Chondrocyte (in vitro differentiated cells): ENCODE results near the gene SHANK3. TPM values are rescaled to one million over a fixed set of nuclear protein-coding genes. Genes with fewer than 3 reads are reported as not detected.

Experiments used
- DNase-seq: peaks from one replicate; pipeline ENCODE4 v3.0.0; 2021; ENCODE audit warnings: mixed read lengths, low spot score
- H3K27ac Mint-ChIP-seq: one replicate; pipeline ENCODE4 v1.8.0; 2021; ENCODE audit warnings: mild to moderate bottlenecking, moderate library complexity, mixed read lengths; ENCODE audit not compliant: unreplicated experiment
- H3K27me3 Mint-ChIP-seq: 2 replicates; pipeline ENCODE4 v1.8.0; 2021; ENCODE audit warnings: low read depth, mixed read lengths
- H3K36me3 Mint-ChIP-seq: 2 replicates; pipeline ENCODE4 v1.8.0; 2021; ENCODE audit warnings: low read depth, mixed read lengths
- H3K4me1 Mint-ChIP-seq: 2 replicates; pipeline ENCODE4 v1.8.0; 2021; ENCODE audit warnings: low read depth, mild to moderate bottlenecking, mixed read lengths
- H3K4me3 Mint-ChIP-seq: one replicate; pipeline ENCODE4 v1.8.0; 2021; ENCODE audit warnings: mild to moderate bottlenecking, moderate library complexity, mixed read lengths; ENCODE audit not compliant: unreplicated experiment
- H3K9me3 Mint-ChIP-seq: 2 replicates; pipeline ENCODE4 v1.8.0; 2021; ENCODE audit warnings: low read depth, mixed read lengths
- CTCF ChIP-seq: fragments of 200-600 bp; sonication (generic); IDR thresholded peaks from 2 replicates; pipeline ENCODE4 v1.5.0; 2021; ENCODE audit warnings: antibody characterized with exemption, mild to moderate bottlenecking, moderate library complexity
- total RNA-seq: library from RNA; stranded (reverse); gene quantifications from 3 replicates; pipeline ENCODE4 v1.2.1, GENCODE V29; 2021

SHANK3 gene
- total RNA-seq, 1 donor from 2014 or later, result 7.0 TPM

- DNase-seq, result peak; percentile 42
- Mint-ChIP-seq H3K9me3 (no peaks in the 10 kb centered on the region), H3K4me1 (peaks cover 8% of the 10 kb centered on the region), H3K27ac (no peak overlapping the region), H3K36me3 (peaks cover 2% of the 10 kb centered on the region), H3K27me3 (no peaks in the 10 kb centered on the region), H3K4me3 (no peak overlapping the region)
- no peak for TF ChIP-seq CTCF
These were observed 29.0 kb downstream of the SHANK3 start for GRCh38 chr22:50701428-50702154.

GRCh38 chr22:50702261-50702671, 29.6 kb downstream of the SHANK3 start:
- Mint-ChIP-seq H3K4me3 (no peak overlapping the region), H3K27ac (no peak overlapping the region), H3K9me3 (no peaks in the 10 kb centered on the region), H3K27me3 (no peaks in the 10 kb centered on the region), H3K36me3 (peaks cover 2% of the 10 kb centered on the region), H3K4me1 (peaks cover 8% of the 10 kb centered on the region)
- no peak for TF ChIP-seq CTCF
- peak; percentile 67 for DNase-seq

- H3K9me3 Mint-ChIP-seq, result no peaks in the 10 kb centered on the region
- no peak overlapping the region for H3K27ac Mint-ChIP-seq
- H3K36me3 Mint-ChIP-seq, result peaks cover 2% of the 10 kb centered on the region
- H3K4me3 Mint-ChIP-seq, result no peak overlapping the region
- peak; percentile 81 for DNase-seq
- TF ChIP-seq CTCF, result no peak
- H3K4me1 Mint-ChIP-seq, result peaks cover 4% of the 10 kb centered on the region
- no peaks in the 10 kb centered on the region for H3K27me3 Mint-ChIP-seq
These were observed 30.4 kb downstream of the SHANK3 start for GRCh38 chr22:50702821-50703725.

- peaks cover 1% of the 10 kb centered on the region for H3K36me3 Mint-ChIP-seq
- H3K27ac Mint-ChIP-seq, result no peak overlapping the region
- H3K9me3 Mint-ChIP-seq, result no peaks in the 10 kb centered on the region
These were observed 31.3 kb downstream of the SHANK3 start for GRCh38 chr22:50703726-50704509.

More at GRCh38 chr22:50703726-50704509, 31.3 kb downstream of the SHANK3 start:
- H3K4me3 Mint-ChIP-seq, result no peak overlapping the region
- DNase-seq, result peak; percentile 85
- TF ChIP-seq CTCF, result no peak
- peaks cover under 1% of the 10 kb centered on the region for H3K4me1 Mint-ChIP-seq
- no peaks in the 10 kb centered on the region for H3K27me3 Mint-ChIP-seq
